Neuronal stem cell (in vitro differentiated cells): ENCODE measurements around the gene THY1.
A peak's percentile ranks its signal among the peaks of the same experiment; 100 is the strongest.
"Not testable (repeated sequence)": the region's sequence is repeated elsewhere in the genome, so short reads cannot be mapped to it uniquely, and the experiment has no call there.

Source experiments
- DNase-seq: peaks from one replicate; pipeline ENCODE4 v3.0.0-alpha.2; 2013; ENCODE audit warnings: low spot score
- H2AFZ ChIP-seq: one replicate; pipeline ENCODE4 v1.6.1; 2013; ENCODE audit warnings: mild to moderate bottlenecking, low read length, inconsistent platforms
- H2AK5ac ChIP-seq: 2 replicates; pipeline ENCODE4 v1.6.1; 2013; ENCODE audit warnings: low read depth, mild to moderate bottlenecking, inconsistent platforms, low read length, moderate library complexity, mixed read lengths
- H2BK120ac ChIP-seq: 2 replicates; pipeline ENCODE4 v1.6.1; 2013; ENCODE audit warnings: low read depth, mild to moderate bottlenecking, inconsistent platforms, low read length, moderate library complexity, mixed read lengths
- H2BK12ac ChIP-seq: one replicate; pipeline ENCODE4 v1.6.1; 2013; ENCODE audit warnings: low read length, inconsistent platforms
- H2BK15ac ChIP-seq: 2 replicates; pipeline ENCODE4 v1.6.1; 2013; ENCODE audit warnings: mild to moderate bottlenecking, low read length, inconsistent platforms, mixed read lengths
- H2BK5ac ChIP-seq: one replicate; pipeline ENCODE4 v1.6.1; 2013; ENCODE audit warnings: inconsistent platforms, mild to moderate bottlenecking, low read length, moderate library complexity
- H3K14ac ChIP-seq: one replicate; pipeline ENCODE4 v1.6.1; 2013; ENCODE audit warnings: low read length, inconsistent platforms
- H3K18ac ChIP-seq: 2 replicates; pipeline ENCODE4 v1.6.1; 2013; ENCODE audit warnings: low read length, inconsistent platforms
- H3K23ac ChIP-seq: 2 replicates; pipeline ENCODE4 v1.6.1; 2013; ENCODE audit warnings: low read depth, mild to moderate bottlenecking, mixed read lengths, low read length, inconsistent platforms; ENCODE audit not compliant: poor library complexity
- H3K27ac ChIP-seq: replicated peaks from 3 replicates; pipeline ENCODE4 v1.5.1; 2013; ENCODE audit warnings: low read length, inconsistent platforms
- H3K27me3 ChIP-seq, 3 experiments: 2 replicates each; pipeline ENCODE4 v1.6.1; 2013; ENCODE audit warnings: low read length in 3 of 3, mild to moderate bottlenecking in 2 of 3, inconsistent platforms in 1 of 3, low read depth in 1 of 3, mixed read lengths in 1 of 3, moderate library complexity in 1 of 3; ENCODE audit not compliant: control insufficient read depth in 3 of 3, insufficient read depth in 3 of 3
- H3K36me3 ChIP-seq, 2 donors: replicated peaks in 1 of 2; 2 replicates each; pipeline ENCODE4 v1.6.1; 2013; ENCODE audit warnings: low read length in 2 of 2; ENCODE audit not compliant: control insufficient read depth in 2 of 2, insufficient read depth in 2 of 2
- H3K4ac ChIP-seq: 2 replicates; pipeline ENCODE4 v1.6.1; 2013; ENCODE audit warnings: inconsistent platforms, mild to moderate bottlenecking, low read length, moderate library complexity
- H3K4me1 ChIP-seq, 2 donors: 1 replicate in 1 of 2; 2 replicates in 1 of 2; pipeline ENCODE4 v1.6.1; 2013; ENCODE audit warnings: low read length in 2 of 2, low read depth in 1 of 2; ENCODE audit not compliant: control insufficient read depth in 2 of 2, insufficient read depth in 1 of 2
- H3K4me2 ChIP-seq: one replicate; pipeline ENCODE4 v1.6.1; 2013; ENCODE audit warnings: mild to moderate bottlenecking, low read length, inconsistent platforms; ENCODE audit not compliant: insufficient read depth, poor library complexity, severe bottlenecking
- H3K4me3 ChIP-seq, 2 donors: 2 replicates each; pipeline ENCODE4 v1.5.1; 2013; ENCODE audit warnings: low read length in 2 of 2, mild to moderate bottlenecking in 2 of 2, inconsistent platforms in 1 of 2, moderate library complexity in 1 of 2
- H3K79me1 ChIP-seq: one replicate; pipeline ENCODE4 v1.6.1; 2013; ENCODE audit warnings: low read depth, mild to moderate bottlenecking, inconsistent platforms, low read length, moderate library complexity
- H3K9ac ChIP-seq: one replicate; pipeline ENCODE4 v1.6.1; 2013; ENCODE audit warnings: mild to moderate bottlenecking, low read depth, low read length, inconsistent platforms; ENCODE audit not compliant: poor library complexity
- H3K9me3 ChIP-seq, 2 donors: replicated peaks in 1 of 2; 2 replicates each; pipeline versions ENCODE3 to v1.6.1; 2013; ENCODE audit warnings: low read length in 2 of 2, mild to moderate bottlenecking in 2 of 2, inconsistent platforms in 1 of 2, low read depth in 1 of 2, mixed read lengths in 1 of 2, moderate library complexity in 1 of 2; ENCODE audit not compliant: control insufficient read depth in 2 of 2, insufficient read depth in 1 of 2
- H4K8ac ChIP-seq: one replicate; pipeline ENCODE4 v1.6.1; 2013; ENCODE audit warnings: low read depth, mild to moderate bottlenecking, inconsistent platforms, low read length, moderate library complexity
- H4K91ac ChIP-seq: one replicate; pipeline ENCODE4 v1.6.1; 2013; ENCODE audit warnings: low read length, low read depth, mild to moderate bottlenecking, inconsistent platforms; ENCODE audit not compliant: poor library complexity
- WGBS, 2 donors: extraction: QIAGEN DNeasy Blood & Tissue Kit; methylation state at CpG; one replicate each; pipeline ENCODE4 v1.1.7; 2013; ENCODE audit warnings: missing lambda C conversion rate in 2 of 2, mixed read lengths in 1 of 2; ENCODE audit not compliant: insufficient read length in 2 of 2, insufficient replicate concordance in 1 of 2; ENCODE audit errors: extremely low coverage in 2 of 2; 5-methylcytosine and 5-hydroxymethylcytosine counted together

Gene THY1

DNA sequence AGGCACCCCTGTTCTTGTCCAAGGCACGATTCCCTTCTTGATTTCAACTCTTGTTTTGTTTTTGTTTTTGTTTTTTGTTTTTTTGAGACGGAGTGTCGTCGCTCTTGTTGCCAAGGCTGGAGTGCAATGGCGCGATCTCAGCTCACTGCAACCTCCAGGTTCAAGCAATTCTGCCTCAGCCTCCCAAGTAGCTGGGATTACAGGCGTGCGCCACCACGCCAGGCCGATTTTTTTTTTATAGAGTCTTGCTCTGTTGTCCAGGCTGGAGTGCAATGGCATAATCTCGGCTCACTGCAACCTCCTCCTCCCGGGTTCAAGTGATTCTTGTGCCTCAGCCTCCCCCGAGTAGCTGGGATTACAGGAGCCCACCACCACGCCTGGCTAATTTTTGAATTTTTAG, 40.5 kb downstream of the THY1 start:
- not testable (repeated sequence) for H2BK15ac ChIP-seq, H2BK12ac ChIP-seq, H3K4me2 ChIP-seq, H4K91ac ChIP-seq, H3K36me3 ChIP-seq, DNase-seq, H3K9ac ChIP-seq, H3K23ac ChIP-seq, H3K9me3 ChIP-seq, H3K27ac ChIP-seq, H3K18ac ChIP-seq, H3K4ac ChIP-seq, H4K8ac ChIP-seq, H3K79me1 ChIP-seq, H3K14ac ChIP-seq, H2BK120ac ChIP-seq, H3K4me3 ChIP-seq, H2BK5ac ChIP-seq, H2AK5ac ChIP-seq
- peak overlapping the region; percentile 92 for H2AFZ ChIP-seq
- no CpG with 5 or more reads among the region's 14 CpGs for WGBS, 2 donors
- H3K27me3 ChIP-seq = peaks cover 0 to 44% (median 4%) of the 10 kb centered on the region in 3 experiments
- H3K4me1 ChIP-seq = peaks cover 7 to 23% of the 10 kb centered on the region in 2 donors

DNA sequence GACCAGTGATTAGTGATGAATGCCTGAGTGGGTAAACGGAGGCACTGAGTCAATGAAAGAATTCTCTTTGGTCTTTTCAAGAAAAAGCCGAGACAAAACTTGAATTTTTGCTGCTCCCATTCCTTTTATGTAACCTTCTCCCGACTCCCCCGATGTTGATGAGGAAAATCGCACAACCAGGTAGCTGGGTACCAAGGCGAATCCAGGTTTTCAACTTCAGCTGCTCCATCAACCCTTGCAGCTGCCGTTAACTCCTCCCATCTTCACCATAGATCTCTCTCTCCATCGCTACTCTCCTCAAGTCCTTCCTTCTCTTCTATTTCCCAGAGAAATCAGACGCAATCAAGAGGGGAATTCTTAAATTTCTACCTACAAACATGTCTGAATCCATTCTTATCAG, 40.9 kb downstream of the THY1 start:
- H2BK12ac ChIP-seq = no peak overlapping the region
- H4K91ac ChIP-seq = no peak overlapping the region
- DNase-seq = no peak
- H2BK120ac ChIP-seq = no peak overlapping the region
- H3K4me2 ChIP-seq = peak overlapping the region; percentile 99
- no peak overlapping the region for H3K23ac ChIP-seq
- H3K4me3 ChIP-seq = peak overlapping the region; percentile 50 to 73
- no CpG with 5 or more reads among the region's 9 CpGs for WGBS, 2 donors
- H3K79me1 ChIP-seq = no peaks in the 10 kb centered on the region
- no peak overlapping the region for H3K9ac ChIP-seq
- no peak overlapping the region for H3K14ac ChIP-seq
- no peak overlapping the region for H2BK15ac ChIP-seq
- H4K8ac ChIP-seq = no peak overlapping the region
- no peak overlapping the region for H2BK5ac ChIP-seq
- H3K9me3 ChIP-seq = no peaks in the 10 kb centered on the region
- H3K4me1 ChIP-seq = peaks cover 8 to 24% of the 10 kb centered on the region in 2 donors
- no peak overlapping the region for H3K27ac ChIP-seq
- peaks cover 0 to 48% (median 4%) of the 10 kb centered on the region in 3 experiments for H3K27me3 ChIP-seq
- H3K36me3 ChIP-seq = no peaks in the 10 kb centered on the region
- no peak overlapping the region for H3K18ac ChIP-seq
- H3K4ac ChIP-seq = no peak overlapping the region
- peak overlapping the region; percentile 92 for H2AFZ ChIP-seq
- no peak overlapping the region for H2AK5ac ChIP-seq

DNA sequence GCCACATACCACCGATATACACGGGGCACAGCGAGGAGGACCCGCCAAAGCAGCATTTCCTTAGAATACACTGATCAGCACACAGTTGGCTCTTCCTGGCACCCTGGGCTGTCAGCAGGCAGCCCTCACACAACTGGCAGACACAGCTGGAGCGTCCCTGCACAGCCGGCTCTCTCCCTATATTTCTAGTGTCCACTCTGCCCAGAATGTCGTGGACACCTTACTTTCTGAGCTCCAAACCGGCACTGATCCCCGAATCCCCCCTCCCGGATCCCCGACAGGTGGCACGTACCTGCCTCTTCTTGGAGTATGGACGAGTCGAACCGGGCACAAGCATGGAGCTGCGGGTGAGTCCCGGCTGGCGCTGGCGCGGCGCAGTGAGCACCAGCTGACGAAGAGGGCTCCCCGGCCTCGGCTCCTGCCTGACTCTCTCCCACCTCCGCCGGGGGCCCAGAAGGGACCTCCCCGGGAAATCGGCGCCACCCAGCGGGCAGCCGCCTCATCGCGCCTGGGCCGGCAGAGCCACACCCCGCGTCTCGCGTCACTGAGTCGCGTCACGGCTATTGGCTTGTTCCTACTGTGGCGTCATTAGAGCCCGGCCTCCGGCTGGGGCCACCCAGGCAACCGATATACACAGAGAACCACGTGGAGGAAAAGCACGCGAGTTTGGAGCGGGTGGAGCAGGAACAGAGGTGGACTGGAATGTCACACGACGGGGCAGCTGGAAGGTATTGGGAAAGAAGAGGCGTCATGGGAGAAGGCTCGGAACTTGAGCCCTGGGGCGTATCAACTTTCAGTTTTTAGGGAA, 41.6 kb downstream of the THY1 start, which contains the start of gene USP2:
Gene USP2, minus strand, starts transcription at position 510 of the 808 bp plus-strand sequence. CDS start 8,210 bp downstream, outside the sequence.
- H2BK5ac ChIP-seq = no peak within 1 kb of the TSS
- H3K14ac ChIP-seq = peak within 1 kb of the TSS; percentile 58

DNA sequence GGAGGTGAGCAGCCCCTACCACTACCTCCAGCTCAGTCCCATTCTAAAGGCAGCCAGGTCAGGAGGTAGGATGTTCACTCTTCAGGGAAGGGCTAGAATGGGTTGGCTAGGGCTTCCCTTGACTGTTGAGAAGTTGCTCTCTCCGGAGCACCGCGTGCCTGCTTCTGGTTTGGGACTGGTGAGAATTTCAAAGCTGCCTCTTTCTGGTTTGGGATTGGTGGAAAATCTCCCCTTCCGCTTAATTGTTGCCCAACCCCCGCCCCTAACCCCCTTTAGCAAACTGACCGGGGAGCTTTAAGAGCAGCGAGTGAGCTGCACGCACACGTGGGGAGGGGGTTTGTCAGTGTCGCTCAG, 42.2 kb downstream of the THY1 start:
- H3K36me3 ChIP-seq = no peaks in the 10 kb centered on the region
- H3K9me3 ChIP-seq = no peaks in the 10 kb centered on the region
- peak overlapping the region; percentile 49 for H3K23ac ChIP-seq
- H2BK5ac ChIP-seq = no peak overlapping the region
- H3K9ac ChIP-seq = peak overlapping the region; percentile 77
- no peaks in the 10 kb centered on the region for H3K79me1 ChIP-seq
- DNase-seq = no peak
- H3K27me3 ChIP-seq = peaks cover 0 to 49% (median 4%) of the 10 kb centered on the region in 3 experiments
- peaks cover 20 to 35% of the 10 kb centered on the region in 2 donors for H3K4me1 ChIP-seq
- H3K27ac ChIP-seq = no peak overlapping the region
- no CpG with 5 or more reads among the region's 10 CpGs for WGBS, 2 donors
- H3K18ac ChIP-seq = peak overlapping the region; percentile 53
- peak overlapping the region; percentile 99 for H3K4me2 ChIP-seq
- no peak overlapping the region for H3K4ac ChIP-seq
- H2AFZ ChIP-seq = peak overlapping the region; percentile 92
- no peak overlapping the region for H4K91ac ChIP-seq
- peak overlapping the region; percentile 58 for H3K14ac ChIP-seq
- H2BK12ac ChIP-seq = no peak overlapping the region
- no peak overlapping the region for H2BK15ac ChIP-seq
- peak overlapping the region; percentile 53 for H2AK5ac ChIP-seq
- H4K8ac ChIP-seq = no peak overlapping the region
- peak overlapping the region; percentile 50 to 75 for H3K4me3 ChIP-seq
- H2BK120ac ChIP-seq = no peak overlapping the region

More for the DNA sequence above, 41.6 kb downstream of the THY1 start, which contains the start of gene USP2:
- no peak within 1 kb of the TSS for H2BK15ac ChIP-seq
- no peaks in the 10 kb centered on the region for H3K79me1 ChIP-seq
- H2BK12ac ChIP-seq = no peak within 1 kb of the TSS
- H3K4me1 ChIP-seq = peaks cover 14 to 29% of the 10 kb centered on the region in 2 donors
- no peak within 1 kb of the TSS for H2BK120ac ChIP-seq
- peak within 1 kb of the TSS; percentile 53 for H3K18ac ChIP-seq
- peak within 1 kb of the TSS; percentile 53 for H2AK5ac ChIP-seq
- peaks cover 0 to 49% (median 4%) of the 10 kb centered on the region in 3 experiments for H3K27me3 ChIP-seq
- H3K36me3 ChIP-seq = no peaks in the 10 kb centered on the region
- H3K9me3 ChIP-seq = no peaks in the 10 kb centered on the region
- H3K9ac ChIP-seq = peak within 1 kb of the TSS; percentile 77
- peak within 1 kb of the TSS; percentile 50 to 75 for H3K4me3 ChIP-seq
- H4K91ac ChIP-seq = no peak within 1 kb of the TSS
- H2AFZ ChIP-seq = peak within 1 kb of the TSS; percentile 92
- peak within 1 kb of the TSS; percentile 99 for H3K4me2 ChIP-seq
- H3K4ac ChIP-seq = no peak within 1 kb of the TSS
- H3K27ac ChIP-seq = no peak within 1 kb of the TSS
- H3K23ac ChIP-seq = peak within 1 kb of the TSS; percentile 49
- DNase-seq = peak; percentile 94
- no CpG with 5 or more reads among the region's 54 CpGs for WGBS, 2 donors
- H4K8ac ChIP-seq = no peak within 1 kb of the TSS
